AG04449 (cell line): ENCODE results near the gene ENPP7.
"Not testable (repeated sequence)": the region's sequence is repeated elsewhere in the genome, so short reads cannot be mapped to it uniquely, and the experiment has no call there.

Experiments used
- CTCF ChIA-PET: fragments of 350-600 bp; formaldehyde crosslinking; extraction: SDS; loops from one replicate; lab custom pipeline; 2021; ENCODE audit warnings: antibody characterized with exemption; lab: Yijun Ruan, JAX
- POLR2A ChIA-PET: fragments of 400-600, 350-600 bp; formaldehyde crosslinking; extraction: SDS; loops from one replicate; lab custom pipeline; 2020; ENCODE audit warnings: antibody characterized with exemption, inconsistent platforms; lab: Yijun Ruan, JAX
- DNase-seq: peaks from one replicate; pipeline ENCODE4 v3.0.0-alpha.2; 2010; ENCODE audit warnings: low read depth, low spot score
- H3K4me3 ChIP-seq: 2 replicates; pipeline ENCODE4 v1.5.1; 2011; ENCODE audit warnings: low read depth, mild to moderate bottlenecking, control low read depth, low read length
- TF ChIP-seq, protein P1 (sequence below): IDR thresholded peaks from one replicate; pipeline ENCODE4 v1.5.1; 2011; ENCODE audit warnings: mild to moderate bottlenecking, moderate library complexity, low read length, control low read depth, inconsistent platforms; ENCODE audit not compliant: insufficient read depth; ENCODE audit errors: missing control alignments

Gene ENPP7

DNA sequence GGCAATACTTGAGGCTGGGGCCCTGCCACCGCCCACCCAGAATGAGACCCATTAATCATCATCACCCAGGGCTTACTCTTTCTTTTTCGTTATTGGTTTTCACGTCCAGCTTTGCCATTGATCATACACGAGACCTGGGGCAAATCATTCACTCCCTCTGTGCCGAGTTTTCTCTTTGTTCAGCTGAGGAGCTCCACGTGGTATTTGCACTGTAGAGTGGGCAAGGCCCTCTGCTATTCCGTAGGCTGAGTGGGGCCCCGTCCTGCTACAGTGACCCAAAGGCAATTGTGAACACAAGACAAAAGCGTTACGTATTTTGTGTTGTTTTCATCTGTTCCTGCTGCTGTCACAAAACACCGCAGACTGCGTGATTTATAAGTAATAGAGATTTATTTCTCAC lies 23.6 kb downstream of the ENPP7 start:
- no peak overlapping the region for H3K4me3 ChIP-seq
- DNase-seq = no peak
- ChIA-PET CTCF (interaction anchor here (0.9 to 2.2 kb wide), 2 partner anchors 8 to 13 kb away, joined by 3 to 9 read pairs; no protein-coding TSS in a partner anchor), POLR2A (no interaction called here)
- TF ChIP-seq, protein P1, sequence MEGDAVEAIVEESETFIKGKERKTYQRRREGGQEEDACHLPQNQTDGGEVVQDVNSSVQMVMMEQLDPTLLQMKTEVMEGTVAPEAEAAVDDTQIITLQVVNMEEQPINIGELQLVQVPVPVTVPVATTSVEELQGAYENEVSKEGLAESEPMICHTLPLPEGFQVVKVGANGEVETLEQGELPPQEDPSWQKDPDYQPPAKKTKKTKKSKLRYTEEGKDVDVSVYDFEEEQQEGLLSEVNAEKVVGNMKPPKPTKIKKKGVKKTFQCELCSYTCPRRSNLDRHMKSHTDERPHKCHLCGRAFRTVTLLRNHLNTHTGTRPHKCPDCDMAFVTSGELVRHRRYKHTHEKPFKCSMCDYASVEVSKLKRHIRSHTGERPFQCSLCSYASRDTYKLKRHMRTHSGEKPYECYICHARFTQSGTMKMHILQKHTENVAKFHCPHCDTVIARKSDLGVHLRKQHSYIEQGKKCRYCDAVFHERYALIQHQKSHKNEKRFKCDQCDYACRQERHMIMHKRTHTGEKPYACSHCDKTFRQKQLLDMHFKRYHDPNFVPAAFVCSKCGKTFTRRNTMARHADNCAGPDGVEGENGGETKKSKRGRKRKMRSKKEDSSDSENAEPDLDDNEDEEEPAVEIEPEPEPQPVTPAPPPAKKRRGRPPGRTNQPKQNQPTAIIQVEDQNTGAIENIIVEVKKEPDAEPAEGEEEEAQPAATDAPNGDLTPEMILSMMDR = no peak

DNA sequence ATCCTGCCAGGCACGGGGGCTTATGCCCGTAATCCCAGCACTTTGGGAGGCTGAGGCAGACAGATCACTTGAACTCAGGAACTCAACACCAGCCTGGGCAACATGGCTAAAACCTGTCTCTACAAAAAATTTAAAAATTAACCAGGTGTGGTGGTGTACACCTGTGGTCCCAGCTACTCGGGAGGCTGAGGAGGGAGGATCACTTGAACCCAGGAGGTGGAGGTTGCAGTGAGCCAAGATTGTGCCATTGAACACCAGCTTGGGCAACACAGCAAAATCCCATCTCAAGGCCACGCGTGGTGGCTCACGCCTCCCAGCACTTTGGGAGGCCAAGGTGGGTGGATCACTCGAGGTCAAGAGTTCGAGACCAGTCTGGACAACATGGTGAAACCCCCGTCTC lies 24.2 kb downstream of the ENPP7 start:
- CTCF ChIA-PET = interaction anchor here (0.8 to 2.2 kb wide), 3 partner anchors 9 to 13 kb away, joined by 3 to 9 read pairs (median 3); no protein-coding TSS in a partner anchor
- H3K4me3 ChIP-seq, DNase-seq, POLR2A ChIA-PET: not testable (repeated sequence)

DNA sequence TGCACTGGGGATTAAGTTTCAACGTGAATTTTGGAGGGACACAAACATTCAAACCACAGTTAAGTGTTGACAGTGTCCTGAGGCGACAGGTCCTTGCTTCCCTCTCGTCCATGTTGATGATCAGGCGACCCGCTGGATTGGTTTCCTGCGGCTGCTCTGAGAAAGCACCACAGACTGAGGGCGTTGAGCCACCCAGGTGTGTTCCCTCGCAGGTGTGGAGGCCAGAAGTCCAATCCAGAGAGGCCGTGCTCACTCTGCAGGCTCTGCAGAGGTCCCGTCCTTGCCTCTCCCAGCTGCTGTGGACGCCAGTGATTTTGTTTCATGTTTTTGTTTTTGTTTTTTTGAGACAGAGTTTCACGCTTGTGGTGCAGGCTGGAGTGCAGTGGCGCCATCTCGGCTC lies 24.8 kb downstream of the ENPP7 start:
- TF ChIP-seq, protein P1 = no peak
- H3K4me3 ChIP-seq = no peak overlapping the region
- ChIA-PET POLR2A (no interaction called here), CTCF (interaction anchor here (0.8 kb wide), 1 partner anchor 10 kb away, joined by 3 read pairs; no protein-coding TSS in a partner anchor)
- no peak for DNase-seq

DNA sequence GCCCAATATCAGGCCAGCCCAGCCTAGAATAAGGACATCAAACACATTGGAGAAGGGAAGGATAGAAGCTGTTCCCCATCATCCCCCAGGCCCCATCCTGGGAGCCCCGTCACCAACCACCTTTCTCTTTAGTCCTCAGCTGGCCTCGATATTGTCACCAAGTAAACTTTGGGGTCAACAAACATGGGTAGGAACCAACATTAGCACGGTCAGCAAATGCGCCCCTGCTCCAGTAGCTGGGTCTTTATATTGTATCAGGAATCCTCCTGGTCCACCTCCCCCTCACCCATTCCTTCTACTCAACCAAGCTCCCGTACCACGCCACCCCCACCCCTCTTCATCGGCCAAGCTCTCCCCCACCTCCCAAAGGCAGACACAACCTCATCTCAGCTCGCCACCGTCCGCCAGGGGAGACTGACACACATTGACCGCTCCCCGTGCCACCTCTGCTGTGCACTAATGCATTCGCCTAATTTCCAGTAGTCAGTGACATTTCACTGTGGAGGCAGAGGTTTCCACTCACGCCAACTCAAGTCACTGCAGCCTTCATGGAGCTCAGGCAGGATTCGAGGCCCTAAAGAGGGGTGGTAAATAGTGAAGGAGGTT lies 26.5 kb downstream of the ENPP7 start:
- DNase-seq = no peak
- TF ChIP-seq, protein P1 = no peak
- POLR2A ChIA-PET = no interaction called here
- no peak overlapping the region for H3K4me3 ChIP-seq
- CTCF ChIA-PET = interaction anchor here (1.1 to 2.1 kb wide), 4 partner anchors 11 to 85 kb away, joined by 3 to 9 read pairs (median 5); no protein-coding TSS in a partner anchor

DNA sequence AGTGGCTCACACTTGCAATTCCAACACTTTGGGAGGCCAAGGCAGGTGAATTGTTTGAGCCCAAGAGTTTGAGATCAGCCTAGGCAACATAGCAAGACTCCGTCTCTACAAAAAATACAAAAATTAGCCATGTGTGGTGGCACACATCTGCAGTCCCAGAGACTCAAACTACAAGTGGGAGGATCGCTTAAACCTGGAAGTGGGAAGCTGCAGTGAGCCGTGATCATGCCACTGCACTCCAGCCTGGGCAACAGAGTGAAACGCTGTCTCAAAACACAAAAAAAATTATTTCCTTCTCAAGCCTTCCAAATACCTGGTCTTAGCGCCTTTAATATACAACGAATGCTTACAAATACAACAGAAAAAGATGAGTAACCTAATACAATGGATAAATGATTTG lies 27.5 kb downstream of the ENPP7 start:
- no peak for DNase-seq
- TF ChIP-seq, protein P1 = no peak
- H3K4me3 ChIP-seq = no peak overlapping the region
- ChIA-PET POLR2A (no interaction called here), CTCF (interaction anchor here (1.2 to 2.1 kb wide), 2 partner anchors 12 to 75 kb away, joined by 3 to 9 read pairs; no protein-coding TSS in a partner anchor)

DNA sequence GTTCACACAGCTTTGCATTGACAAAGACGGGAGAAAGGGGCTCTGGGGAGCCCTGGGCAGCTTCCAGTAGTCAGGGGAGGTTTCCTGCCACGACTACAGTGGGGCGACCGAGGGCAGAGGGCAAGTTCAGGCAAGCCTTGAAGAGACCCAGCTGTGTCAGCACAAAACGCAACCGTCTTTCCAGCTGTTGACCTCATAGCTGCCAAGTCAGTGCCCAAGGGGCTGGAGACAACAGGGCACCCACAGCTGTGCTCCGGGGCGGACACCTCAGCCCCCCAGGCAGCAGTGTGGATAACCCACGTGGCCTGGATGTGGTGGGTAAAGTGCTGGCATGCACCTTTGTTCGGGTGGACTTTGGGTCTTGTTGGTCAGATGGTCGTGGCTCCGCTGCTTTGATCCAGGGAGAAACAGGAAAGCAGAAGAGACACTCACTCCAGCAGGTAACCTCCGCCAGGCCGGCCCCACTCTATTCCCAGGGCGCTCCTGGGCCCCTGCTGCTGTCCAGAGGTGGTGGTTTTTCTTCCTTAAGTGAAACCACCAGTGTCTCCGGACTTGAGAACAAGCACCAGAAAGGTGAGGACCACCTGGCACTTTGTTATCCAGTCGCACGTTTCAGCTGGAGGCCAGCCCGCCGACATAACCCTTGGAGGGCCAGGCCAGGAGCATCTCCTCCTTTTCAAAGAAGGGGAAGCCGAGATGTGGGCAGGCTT lies 29.6 kb downstream of the ENPP7 start:
- TF ChIP-seq, protein P1 = no peak
- DNase-seq = no peak
- POLR2A ChIA-PET = no interaction called here
- CTCF ChIA-PET = interaction anchor here (0.9 to 1.0 kb wide), 2 partner anchors 14 to 19 kb away, joined by 3 to 4 read pairs; no protein-coding TSS in a partner anchor
- H3K4me3 ChIP-seq = no peak overlapping the region
